Measurements from ENCODE around the gene TMEM82.

Gene TMEM82

DNA sequence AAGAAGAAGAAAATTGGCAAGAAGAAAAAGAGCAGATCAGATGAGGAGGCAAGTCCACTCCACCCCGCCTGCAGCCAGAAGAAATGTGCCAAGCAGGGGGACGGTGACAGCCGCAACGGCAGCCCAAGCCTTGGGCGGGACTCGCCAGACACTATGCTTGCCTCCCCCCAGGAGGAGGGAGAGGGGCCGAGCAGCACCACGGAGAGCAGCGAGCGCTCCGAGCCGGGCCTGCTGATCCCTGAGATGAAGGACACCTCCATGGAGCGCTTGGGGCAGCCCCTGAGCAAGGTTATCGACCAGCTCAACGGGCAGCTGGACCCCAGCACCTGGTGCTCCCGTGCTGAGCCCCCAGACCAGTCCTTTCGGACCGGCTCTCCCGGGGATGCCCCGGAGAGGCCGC is 15.3 kb upstream of the TMEM82 start:
- Histone ChIP-seq H3K27me3 (ENCODE audit: insufficient read depth, low read depth, severe bottlenecking) (no peaks in the 10 kb centered on the region), H3K9me3 (ENCODE audit: severe bottlenecking) (no peaks in the 10 kb centered on the region), H3K4me3 (ENCODE audit: low read depth, low read length) (no peak overlapping the region), H3K27ac (peak overlapping the region; percentile 93), H3K36me3 (peaks cover 76% of the 10 kb centered on the region)
- DNase-seq = no peak
- no peak for TF ChIP-seq CTCF (IDR thresholded peaks at IDR 0.05; ENCODE audit: low read depth, low read length)

DNA sequence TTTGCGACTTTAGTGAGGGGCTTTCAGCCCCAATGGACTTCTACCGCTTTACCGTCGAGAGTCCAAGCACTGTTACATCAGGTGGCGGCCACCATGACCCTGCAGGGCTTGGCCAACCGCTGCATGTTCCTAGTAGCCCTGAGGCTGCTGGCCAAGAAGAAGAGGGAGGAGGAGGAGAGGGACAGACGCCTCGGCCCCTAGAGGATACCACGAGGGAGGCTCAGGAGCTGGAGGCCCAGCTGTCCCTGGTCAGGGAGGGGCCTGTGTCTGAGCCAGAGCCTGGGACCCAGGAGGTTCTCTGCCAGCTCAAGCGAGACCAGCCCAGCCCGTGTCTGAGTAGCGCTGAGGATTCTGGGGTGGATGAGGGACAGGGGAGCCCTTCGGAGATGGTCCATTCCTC is 14.9 kb upstream of the TMEM82 start:
- TF ChIP-seq CTCF (IDR thresholded peaks at IDR 0.05; ENCODE audit: low read depth, low read length) = no peak
- H3K9me3 ChIP-seq (ENCODE audit: severe bottlenecking) = no peaks in the 10 kb centered on the region
- no peak overlapping the region for H3K4me3 ChIP-seq (ENCODE audit: low read depth, low read length)
- H3K27me3 ChIP-seq (ENCODE audit: insufficient read depth, low read depth, severe bottlenecking) = no peaks in the 10 kb centered on the region
- peak overlapping the region; percentile 93 for H3K27ac ChIP-seq
- DNase-seq = peak; percentile 64
- peaks cover 76% of the 10 kb centered on the region for H3K36me3 ChIP-seq

DNA sequence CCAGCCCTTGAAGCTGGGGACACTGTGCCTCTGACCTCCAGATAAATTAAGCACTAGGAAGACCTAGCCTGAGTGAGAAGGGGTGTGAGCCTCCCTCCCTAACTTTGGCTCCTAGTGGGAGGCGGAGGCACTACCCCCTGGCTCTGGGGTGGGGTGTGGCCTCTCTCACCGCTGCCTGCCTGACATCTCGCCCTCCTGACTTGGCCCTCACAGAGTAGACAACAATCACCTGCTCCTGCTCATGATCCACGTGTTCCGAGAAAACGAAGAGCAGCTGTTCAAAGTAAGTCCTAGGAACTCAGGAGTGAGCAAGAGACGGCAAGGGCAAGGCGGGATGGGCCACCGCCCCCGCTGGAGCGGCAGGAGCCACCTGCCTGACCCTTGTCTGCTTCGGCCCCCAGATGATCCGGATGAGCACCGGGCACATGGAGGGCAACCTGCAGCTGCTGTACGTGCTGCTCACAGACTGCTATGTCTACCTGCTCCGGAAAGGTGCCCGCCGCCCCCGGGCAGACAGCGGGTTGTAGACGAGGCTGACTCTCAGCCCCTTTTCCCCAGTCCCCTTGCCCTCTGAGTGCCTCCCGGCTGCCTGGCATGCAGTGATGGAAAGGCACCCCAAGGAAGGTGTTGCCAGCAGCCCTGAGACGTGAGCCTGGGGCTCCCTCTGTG is 14.3 kb upstream of the TMEM82 start:
- Histone ChIP-seq H3K27me3 (ENCODE audit: insufficient read depth, low read depth, severe bottlenecking) (no peaks in the 10 kb centered on the region), H3K9me3 (ENCODE audit: severe bottlenecking) (no peaks in the 10 kb centered on the region), H3K27ac (peak overlapping the region; percentile 93), H3K36me3 (peaks cover 76% of the 10 kb centered on the region), H3K4me3 (ENCODE audit: low read depth, low read length) (no peak overlapping the region)
- DNase-seq = no peak
- TF ChIP-seq CTCF (IDR thresholded peaks at IDR 0.05; ENCODE audit: low read depth, low read length) = no peak

- peaks cover 85% of the 10 kb centered on the region for H3K36me3 ChIP-seq
- no peak overlapping the region for H3K27ac ChIP-seq
- no peaks in the 10 kb centered on the region for H3K27me3 ChIP-seq (ENCODE audit: insufficient read depth, low read depth, severe bottlenecking)
- H3K9me3 ChIP-seq (ENCODE audit: severe bottlenecking) = no peaks in the 10 kb centered on the region
- H3K4me3 ChIP-seq (ENCODE audit: low read depth, low read length) = no peak overlapping the region
- TF ChIP-seq CTCF (IDR thresholded peaks at IDR 0.05; ENCODE audit: low read depth, low read length) = no peak
- DNase-seq = no peak
Observed at GRCh38 chr1:15728937-15729657, 13.2 kb upstream of the TMEM82 start.

DNA sequence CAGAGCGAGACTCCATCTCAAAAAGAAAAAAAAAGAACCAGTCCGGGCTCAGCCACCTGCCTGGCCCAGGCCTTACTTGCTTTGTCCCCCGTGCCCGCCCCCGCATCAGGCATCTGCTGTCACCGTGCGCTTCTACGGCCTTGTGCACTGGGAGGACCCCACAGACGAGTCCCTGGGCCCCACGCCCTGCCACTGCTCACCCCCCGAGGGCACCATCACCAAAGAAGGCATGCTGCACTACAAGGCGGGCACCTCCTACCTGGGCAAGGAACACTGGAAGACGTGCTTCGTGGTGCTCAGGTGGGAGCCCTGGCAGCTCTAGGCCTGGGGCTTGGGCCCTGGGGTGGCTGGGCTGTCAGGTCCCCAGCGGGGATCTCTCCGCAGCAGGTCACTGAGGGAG is 11.9 kb upstream of the TMEM82 start:
- H3K27me3 ChIP-seq (ENCODE audit: insufficient read depth, low read depth, severe bottlenecking) = no peaks in the 10 kb centered on the region
- H3K9me3 ChIP-seq (ENCODE audit: severe bottlenecking) = no peaks in the 10 kb centered on the region
- no peak overlapping the region for H3K4me3 ChIP-seq (ENCODE audit: low read depth, low read length)
- DNase-seq = no peak
- H3K27ac ChIP-seq = no peak overlapping the region
- peaks cover 90% of the 10 kb centered on the region for H3K36me3 ChIP-seq
- TF ChIP-seq CTCF (IDR thresholded peaks at IDR 0.05; ENCODE audit: low read depth, low read length) = no peak
